GM12878 (cell line): ENCODE results near the gene HS6ST3.

Source experiments
- CREB1 ChIP-seq: IDR thresholded peaks from 2 replicates; pipeline ENCODE4 v1.6.1; 2012; ENCODE audit warnings: low read depth, mild to moderate bottlenecking, inconsistent platforms
- EP300 ChIP-seq, 2 experiments: fragments of 150-350 bp in 1 of 2; IDR thresholded peaks; 2 replicates each; pipeline ENCODE4 v1.6.1; 2011 to 2012; ENCODE audit warnings: low read depth in 2 of 2, low read length in 2 of 2, borderline replicate concordance in 1 of 2, improper control_type of control experiment in 1 of 2, inconsistent platforms in 1 of 2; ENCODE audit not compliant: control insufficient read depth in 1 of 2
- STAT1 ChIP-seq: fragments of 450-650 bp; conservative IDR thresholded peaks from 2 replicates; pipeline ENCODE4 v1.6.1; 2014; ENCODE audit warnings: antibody characterized with exemption, mild to moderate bottlenecking
- SUZ12 ChIP-seq: fragments of 200-600 bp; sonication (generic); IDR thresholded peaks from one replicate; pipeline ENCODE4 v1.6.1; 2018; ENCODE audit warnings: antibody characterized with exemption, mild to moderate bottlenecking; ENCODE audit not compliant: unreplicated experiment
- TF ChIP-seq, protein P1 (sequence below): IDR thresholded peaks from 2 replicates; pipeline ENCODE4 v1.6.1; 2012; ENCODE audit warnings: improper control_type of control experiment, low read depth, low read length; ENCODE audit not compliant: insufficient replicate concordance
- TF ChIP-seq, protein P2 (sequence below), 3 experiments: IDR thresholded peaks in 2 of 3; conservative IDR thresholded peaks in 1 of 3; 2 replicates each; pipeline ENCODE4 v1.5.1; 2011; ENCODE audit warnings: low read depth in 3 of 3, low read length in 3 of 3, mild to moderate bottlenecking in 3 of 3, control low read depth in 2 of 3, moderate library complexity in 2 of 3, inconsistent platforms in 1 of 3, mixed read lengths in 1 of 3; ENCODE audit not compliant: control insufficient read depth in 2 of 3, insufficient read depth in 1 of 3; ENCODE audit errors: extremely low read depth in 1 of 3
- TF ChIP-seq, protein P3 (sequence below): IDR thresholded peaks from 2 replicates; pipeline ENCODE4 v1.6.1; 2011; ENCODE audit warnings: borderline replicate concordance, low read depth, mild to moderate bottlenecking, moderate library complexity, mixed read lengths, low read length; ENCODE audit not compliant: insufficient read depth; ENCODE audit errors: extremely low read length
- TF ChIP-seq, protein P4 (sequence below): fragments of 150-350 bp; IDR thresholded peaks from 2 replicates; pipeline ENCODE4 v1.6.1; 2014; ENCODE audit warnings: mild to moderate bottlenecking, low read depth, low read length

DNA sequence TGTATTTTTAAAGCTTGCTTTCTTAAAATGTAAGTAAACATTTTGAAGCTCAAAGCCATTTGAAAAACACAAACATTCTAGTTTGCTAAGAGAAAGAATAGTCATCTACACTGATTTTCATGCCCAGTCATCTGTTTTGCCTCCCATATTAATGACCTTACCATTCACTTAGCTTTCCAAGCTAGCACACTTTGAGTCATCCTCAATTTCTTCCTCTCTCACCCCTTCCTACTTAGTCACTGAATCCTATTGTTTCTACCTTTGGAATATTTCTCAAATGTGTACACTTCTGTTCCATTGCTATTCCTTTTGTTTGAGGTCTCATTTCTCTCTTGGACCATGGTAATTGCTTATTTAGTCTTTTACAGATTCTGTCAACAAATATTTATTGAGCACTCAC, 7.3 kb upstream of the HS6ST3 start:
- TF ChIP-seq EP300 (IDR thresholded peaks at IDR 0.05; ENCODE audit: borderline replicate concordance in 1 of 2, control insufficient read depth in 1 of 2, low read depth in 2 of 2, low read length in 2 of 2), result no peak
- no peak for TF ChIP-seq SUZ12
- TF ChIP-seq, protein P1, sequence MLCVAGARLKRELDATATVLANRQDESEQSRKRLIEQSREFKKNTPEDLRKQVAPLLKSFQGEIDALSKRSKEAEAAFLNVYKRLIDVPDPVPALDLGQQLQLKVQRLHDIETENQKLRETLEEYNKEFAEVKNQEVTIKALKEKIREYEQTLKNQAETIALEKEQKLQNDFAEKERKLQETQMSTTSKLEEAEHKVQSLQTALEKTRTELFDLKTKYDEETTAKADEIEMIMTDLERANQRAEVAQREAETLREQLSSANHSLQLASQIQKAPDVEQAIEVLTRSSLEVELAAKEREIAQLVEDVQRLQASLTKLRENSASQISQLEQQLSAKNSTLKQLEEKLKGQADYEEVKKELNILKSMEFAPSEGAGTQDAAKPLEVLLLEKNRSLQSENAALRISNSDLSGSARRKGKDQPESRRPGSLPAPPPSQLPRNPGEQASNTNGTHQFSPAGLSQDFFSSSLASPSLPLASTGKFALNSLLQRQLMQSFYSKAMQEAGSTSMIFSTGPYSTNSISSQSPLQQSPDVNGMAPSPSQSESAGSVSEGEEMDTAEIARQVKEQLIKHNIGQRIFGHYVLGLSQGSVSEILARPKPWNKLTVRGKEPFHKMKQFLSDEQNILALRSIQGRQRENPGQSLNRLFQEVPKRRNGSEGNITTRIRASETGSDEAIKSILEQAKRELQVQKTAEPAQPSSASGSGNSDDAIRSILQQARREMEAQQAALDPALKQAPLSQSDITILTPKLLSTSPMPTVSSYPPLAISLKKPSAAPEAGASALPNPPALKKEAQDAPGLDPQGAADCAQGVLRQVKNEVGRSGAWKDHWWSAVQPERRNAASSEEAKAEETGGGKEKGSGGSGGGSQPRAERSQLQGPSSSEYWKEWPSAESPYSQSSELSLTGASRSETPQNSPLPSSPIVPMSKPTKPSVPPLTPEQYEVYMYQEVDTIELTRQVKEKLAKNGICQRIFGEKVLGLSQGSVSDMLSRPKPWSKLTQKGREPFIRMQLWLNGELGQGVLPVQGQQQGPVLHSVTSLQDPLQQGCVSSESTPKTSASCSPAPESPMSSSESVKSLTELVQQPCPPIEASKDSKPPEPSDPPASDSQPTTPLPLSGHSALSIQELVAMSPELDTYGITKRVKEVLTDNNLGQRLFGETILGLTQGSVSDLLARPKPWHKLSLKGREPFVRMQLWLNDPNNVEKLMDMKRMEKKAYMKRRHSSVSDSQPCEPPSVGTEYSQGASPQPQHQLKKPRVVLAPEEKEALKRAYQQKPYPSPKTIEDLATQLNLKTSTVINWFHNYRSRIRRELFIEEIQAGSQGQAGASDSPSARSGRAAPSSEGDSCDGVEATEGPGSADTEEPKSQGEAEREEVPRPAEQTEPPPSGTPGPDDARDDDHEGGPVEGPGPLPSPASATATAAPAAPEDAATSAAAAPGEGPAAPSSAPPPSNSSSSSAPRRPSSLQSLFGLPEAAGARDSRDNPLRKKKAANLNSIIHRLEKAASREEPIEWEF, result no peak
- TF ChIP-seq, protein P2, sequence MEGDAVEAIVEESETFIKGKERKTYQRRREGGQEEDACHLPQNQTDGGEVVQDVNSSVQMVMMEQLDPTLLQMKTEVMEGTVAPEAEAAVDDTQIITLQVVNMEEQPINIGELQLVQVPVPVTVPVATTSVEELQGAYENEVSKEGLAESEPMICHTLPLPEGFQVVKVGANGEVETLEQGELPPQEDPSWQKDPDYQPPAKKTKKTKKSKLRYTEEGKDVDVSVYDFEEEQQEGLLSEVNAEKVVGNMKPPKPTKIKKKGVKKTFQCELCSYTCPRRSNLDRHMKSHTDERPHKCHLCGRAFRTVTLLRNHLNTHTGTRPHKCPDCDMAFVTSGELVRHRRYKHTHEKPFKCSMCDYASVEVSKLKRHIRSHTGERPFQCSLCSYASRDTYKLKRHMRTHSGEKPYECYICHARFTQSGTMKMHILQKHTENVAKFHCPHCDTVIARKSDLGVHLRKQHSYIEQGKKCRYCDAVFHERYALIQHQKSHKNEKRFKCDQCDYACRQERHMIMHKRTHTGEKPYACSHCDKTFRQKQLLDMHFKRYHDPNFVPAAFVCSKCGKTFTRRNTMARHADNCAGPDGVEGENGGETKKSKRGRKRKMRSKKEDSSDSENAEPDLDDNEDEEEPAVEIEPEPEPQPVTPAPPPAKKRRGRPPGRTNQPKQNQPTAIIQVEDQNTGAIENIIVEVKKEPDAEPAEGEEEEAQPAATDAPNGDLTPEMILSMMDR (IDR thresholded peaks at IDR 0.05 in 2 of 3, conservative IDR thresholded peaks at IDR 0.05 in 1 of 3; ENCODE audit: control insufficient read depth in 2 of 3, extremely low read depth in 1 of 3, insufficient read depth in 1 of 3, low read depth in 3 of 3, low read length in 3 of 3), result no peak
- TF ChIP-seq STAT1, result no peak
- TF ChIP-seq CREB1, result no peak
- TF ChIP-seq, protein P3, sequence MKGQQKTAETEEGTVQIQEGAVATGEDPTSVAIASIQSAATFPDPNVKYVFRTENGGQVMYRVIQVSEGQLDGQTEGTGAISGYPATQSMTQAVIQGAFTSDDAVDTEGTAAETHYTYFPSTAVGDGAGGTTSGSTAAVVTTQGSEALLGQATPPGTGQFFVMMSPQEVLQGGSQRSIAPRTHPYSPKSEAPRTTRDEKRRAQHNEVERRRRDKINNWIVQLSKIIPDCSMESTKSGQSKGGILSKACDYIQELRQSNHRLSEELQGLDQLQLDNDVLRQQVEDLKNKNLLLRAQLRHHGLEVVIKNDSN, result no peak
- TF ChIP-seq, protein P4, sequence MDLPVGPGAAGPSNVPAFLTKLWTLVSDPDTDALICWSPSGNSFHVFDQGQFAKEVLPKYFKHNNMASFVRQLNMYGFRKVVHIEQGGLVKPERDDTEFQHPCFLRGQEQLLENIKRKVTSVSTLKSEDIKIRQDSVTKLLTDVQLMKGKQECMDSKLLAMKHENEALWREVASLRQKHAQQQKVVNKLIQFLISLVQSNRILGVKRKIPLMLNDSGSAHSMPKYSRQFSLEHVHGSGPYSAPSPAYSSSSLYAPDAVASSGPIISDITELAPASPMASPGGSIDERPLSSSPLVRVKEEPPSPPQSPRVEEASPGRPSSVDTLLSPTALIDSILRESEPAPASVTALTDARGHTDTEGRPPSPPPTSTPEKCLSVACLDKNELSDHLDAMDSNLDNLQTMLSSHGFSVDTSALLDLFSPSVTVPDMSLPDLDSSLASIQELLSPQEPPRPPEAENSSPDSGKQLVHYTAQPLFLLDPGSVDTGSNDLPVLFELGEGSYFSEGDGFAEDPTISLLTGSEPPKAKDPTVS, result no peak
